Spleen (tissue), 11 donors: Measurements from ENCODE around the gene S1PR2. TPM values are rescaled to one million over a fixed set of nuclear protein-coding genes. Genes with fewer than 3 reads are reported as not detected.

ENCODE experiments used
- DNase-seq: peaks from one replicate; pipeline ENCODE4 v3.0.0-alpha.2; 2020
- H3K27ac ChIP-seq, 8 donors: fragments of 200-600 bp; sonication (generic) in 7 of 8; 1 replicate in 4 of 8; 2 replicates in 4 of 8; pipeline versions ENCODE4 v1.5.0 to v1.8.0; 2016 to 2021; ENCODE audit warnings: inconsistent platforms in 4 of 8, mild to moderate bottlenecking in 4 of 8, moderate library complexity in 1 of 8
- H3K27me3 ChIP-seq, 7 donors: fragments of 200-600 bp; sonication (generic) in 6 of 7; replicated peaks in 1 of 7; 1 replicate in 4 of 7; 2 replicates in 3 of 7; pipeline versions ENCODE4 v1.5.0 to v1.8.0; 2016 to 2021; ENCODE audit warnings: inconsistent platforms in 3 of 7, mild to moderate bottlenecking in 1 of 7
- H3K36me3 ChIP-seq, 6 donors: fragments of 200-600 bp; sonication (generic) in 5 of 6; 1 replicate in 4 of 6; 2 replicates in 2 of 6; pipeline versions ENCODE4 v1.5.0 to v1.8.0; 2016 to 2021; ENCODE audit warnings: inconsistent platforms in 2 of 6
- H3K4me1 ChIP-seq, 6 donors: fragments of 200-600 bp; sonication (generic) in 5 of 6; 1 replicate in 3 of 6; 2 replicates in 3 of 6; pipeline versions ENCODE4 v1.5.0 to v1.8.0; 2016 to 2021; ENCODE audit warnings: inconsistent platforms in 3 of 6
- H3K4me3 ChIP-seq, 8 donors: fragments of 200-600 bp; sonication (generic) in 7 of 8; 1 replicate in 4 of 8; 2 replicates in 4 of 8; pipeline versions ENCODE4 v1.5.0 to v1.8.0; 2016 to 2021; ENCODE audit warnings: inconsistent platforms in 4 of 8, mild to moderate bottlenecking in 4 of 8, moderate library complexity in 2 of 8
- H3K9me3 ChIP-seq, 8 donors: fragments of 200-600 bp; sonication (generic) in 7 of 8; 1 replicate in 4 of 8; 2 replicates in 4 of 8; pipeline versions ENCODE4 v1.5.0 to v1.8.0; 2016 to 2021; ENCODE audit warnings: inconsistent platforms in 4 of 8
- POLR2A ChIP-seq, 3 donors: fragments of 450-650 bp; IDR thresholded peaks; one replicate each; pipeline ENCODE4 v1.5.1; 2017; ENCODE audit warnings: antibody characterized with exemption in 3 of 3, mild to moderate bottlenecking in 1 of 3
- POLR2AphosphoS5 ChIP-seq, 3 donors: sonication (generic); formaldehyde crosslinking; IDR thresholded peaks; one replicate each; pipeline ENCODE4 v1.5.1; 2017; ENCODE audit warnings: antibody characterized with exemption in 3 of 3
- WGBS, 5 donors: extraction: QIAGEN DNeasy Blood & Tissue Kit in 3 of 5; methylation state at CpG; one replicate each; pipeline versions ENCODE4 v1.1.5 to v1.1.7; 2013 to 2018; 5-methylcytosine and 5-hydroxymethylcytosine counted together
- intact Hi-C: fragments of 100-400 bp; cut with DNase I; formaldehyde crosslinking; loops from one replicate; pipeline ENCODE4 v1.15.0; 2023; ENCODE audit warnings: low total_unique reads
- polyA plus RNA-seq, 3 donors: library from polyadenylated mRNA; stranded (reverse); fragments of 200-250 nt; gene quantifications; one replicate each; pipeline ENCODE4 v1.2.1, GENCODE V29; 2013
- total RNA-seq, 7 donors: library from RNA; depleted of rRNA in 3 of 7; stranded (reverse); fragments of >200 nt in 3 of 7; fragmentation: NEBNext Ultra II Directional in 4 of 7; extraction: Animal tissue kit (Norgen Biotek cat#: 25700) in 4 of 7; gene quantifications; one replicate each; pipeline versions ENCODE4 v1.1.0 to v1.2.1, GENCODE V29; 2016 to 2021
- TF ChIP-seq, protein P1 (sequence below), 11 experiments: fragments of 200-600 bp in 7 of 11; fragments of 450-650 bp in 4 of 11; sonication (generic) in 4 of 11; IDR thresholded peaks in 8 of 11; conservative IDR thresholded peaks in 3 of 11; 1 replicate in 7 of 11; 2 replicates in 4 of 11; pipeline versions ENCODE4 v1.4.0 to v1.8.0; 2016 to 2021; ENCODE audit warnings: antibody characterized with exemption in 11 of 11, inconsistent platforms in 4 of 11, mild to moderate bottlenecking in 1 of 11
- donor health status: healthy with polysubstance abuse.
- donor health status: DM: no; HTN: no; CAD: no; lungs with moderate emphysema.
- donor health status: DM: no; HTN: no; CAD: no.
- donor health status: Bipolar disorder and iron deficiency.
- donor health status: healthy.
- donor health status: DM: no; HTN: no; CAD: no.
- donor health status: DM: yes; HTN: yes; CAD: no.

Gene S1PR2
- total and polyA plus RNA-seq, 10 donors: 1.4 to 6.1 (median 3.5) TPM

DNA sequence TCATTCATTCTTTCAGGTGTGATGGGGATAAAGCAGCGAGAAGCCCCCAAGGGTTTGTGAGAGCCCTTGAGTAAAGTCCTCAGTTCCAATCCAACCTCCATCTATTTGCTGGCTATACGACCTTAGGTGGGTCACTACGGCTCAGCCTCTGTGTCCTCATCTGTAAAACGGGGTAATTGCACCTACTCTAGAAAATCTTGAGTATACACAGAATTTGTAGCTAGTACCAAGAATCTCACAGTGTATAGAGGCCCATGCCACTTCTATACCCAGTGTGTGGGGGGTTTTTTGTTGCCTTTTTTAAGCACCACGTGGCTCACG lies 36.0 kb downstream of the S1PR2 start:
- Histone ChIP-seq H3K4me3 (peak overlapping the region; percentile 87 to 99 (median 94)), H3K27ac (peak overlapping the region; percentile 79 to 92 (median 88)), H3K36me3 (peaks cover 0 to 26% (median 0%) of the 10 kb centered on the region in 6 donors), H3K27me3 (no peaks in the 10 kb centered on the region), H3K4me1 (peaks cover 17 to 76% (median 45%) of the 10 kb centered on the region in 6 donors), H3K9me3 (no peaks in the 10 kb centered on the region)
- no peak for DNase-seq
- intact Hi-C loops: loop anchor here (10.0 kb wide), 1 partner anchor 50 kb away; no protein-coding TSS in a partner anchor
- WGBS, 5 donors: 20 to 26% (median 22%) methylated on average over 6 of the region's 6 CpGs
- TF ChIP-seq, protein P1, sequence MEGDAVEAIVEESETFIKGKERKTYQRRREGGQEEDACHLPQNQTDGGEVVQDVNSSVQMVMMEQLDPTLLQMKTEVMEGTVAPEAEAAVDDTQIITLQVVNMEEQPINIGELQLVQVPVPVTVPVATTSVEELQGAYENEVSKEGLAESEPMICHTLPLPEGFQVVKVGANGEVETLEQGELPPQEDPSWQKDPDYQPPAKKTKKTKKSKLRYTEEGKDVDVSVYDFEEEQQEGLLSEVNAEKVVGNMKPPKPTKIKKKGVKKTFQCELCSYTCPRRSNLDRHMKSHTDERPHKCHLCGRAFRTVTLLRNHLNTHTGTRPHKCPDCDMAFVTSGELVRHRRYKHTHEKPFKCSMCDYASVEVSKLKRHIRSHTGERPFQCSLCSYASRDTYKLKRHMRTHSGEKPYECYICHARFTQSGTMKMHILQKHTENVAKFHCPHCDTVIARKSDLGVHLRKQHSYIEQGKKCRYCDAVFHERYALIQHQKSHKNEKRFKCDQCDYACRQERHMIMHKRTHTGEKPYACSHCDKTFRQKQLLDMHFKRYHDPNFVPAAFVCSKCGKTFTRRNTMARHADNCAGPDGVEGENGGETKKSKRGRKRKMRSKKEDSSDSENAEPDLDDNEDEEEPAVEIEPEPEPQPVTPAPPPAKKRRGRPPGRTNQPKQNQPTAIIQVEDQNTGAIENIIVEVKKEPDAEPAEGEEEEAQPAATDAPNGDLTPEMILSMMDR (IDR thresholded peaks at IDR 0.05 in 8 of 11, conservative IDR thresholded peaks at IDR 0.05 in 3 of 11): no peak
- TF ChIP-seq POLR2A (IDR thresholded peaks at IDR 0.05) (no peak), POLR2AphosphoS5 (IDR thresholded peaks at IDR 0.05) (no peak)

DNA sequence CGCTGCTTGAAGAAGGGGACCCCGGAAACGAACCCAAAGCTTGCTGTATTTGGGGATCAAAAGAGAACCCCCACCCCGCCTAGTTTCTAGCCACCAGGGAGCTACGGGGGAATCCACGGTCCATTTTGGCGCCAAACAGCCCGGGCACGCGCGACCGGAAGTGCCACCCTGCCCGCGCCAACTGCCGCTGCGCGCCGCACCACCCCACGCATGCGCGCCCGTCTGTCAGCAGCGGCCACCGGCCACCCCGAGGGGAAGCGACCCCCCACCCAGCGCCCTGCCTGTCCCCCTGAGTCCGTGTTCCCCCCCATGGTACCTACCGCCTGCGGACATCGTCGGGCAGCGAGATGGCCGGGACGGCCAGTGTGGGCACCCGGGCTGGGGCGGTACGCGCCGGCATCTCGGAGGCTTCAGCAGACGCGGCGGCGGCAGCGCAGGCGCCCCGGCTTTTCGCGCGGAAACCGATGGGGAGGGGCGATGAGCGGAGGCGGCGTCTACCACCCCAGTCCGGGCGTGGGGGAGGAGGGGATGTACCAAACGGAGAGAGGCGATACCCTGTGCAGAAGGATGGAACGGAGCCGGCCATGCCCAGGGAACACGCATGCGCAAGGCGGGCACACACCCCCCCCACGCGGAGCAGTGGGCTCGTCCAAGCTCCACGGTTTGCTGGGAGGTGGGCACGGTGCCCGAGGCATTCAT lies 36.5 kb downstream of the S1PR2 start, which contains the start of gene DNMT1:
Gene DNMT1, minus strand, starts transcription at position 454 of the 699 bp plus-strand sequence. Its CDS starts 54 bp downstream, at position 400.
- peak within 1 kb of the TSS; percentile 79 to 92 (median 88) for H3K27ac ChIP-seq
- DNase-seq: peak; percentile 98
- intact Hi-C loops: loop anchor here (10.0 kb wide), 1 partner anchor 50 kb away; no protein-coding TSS in a partner anchor

DNA sequence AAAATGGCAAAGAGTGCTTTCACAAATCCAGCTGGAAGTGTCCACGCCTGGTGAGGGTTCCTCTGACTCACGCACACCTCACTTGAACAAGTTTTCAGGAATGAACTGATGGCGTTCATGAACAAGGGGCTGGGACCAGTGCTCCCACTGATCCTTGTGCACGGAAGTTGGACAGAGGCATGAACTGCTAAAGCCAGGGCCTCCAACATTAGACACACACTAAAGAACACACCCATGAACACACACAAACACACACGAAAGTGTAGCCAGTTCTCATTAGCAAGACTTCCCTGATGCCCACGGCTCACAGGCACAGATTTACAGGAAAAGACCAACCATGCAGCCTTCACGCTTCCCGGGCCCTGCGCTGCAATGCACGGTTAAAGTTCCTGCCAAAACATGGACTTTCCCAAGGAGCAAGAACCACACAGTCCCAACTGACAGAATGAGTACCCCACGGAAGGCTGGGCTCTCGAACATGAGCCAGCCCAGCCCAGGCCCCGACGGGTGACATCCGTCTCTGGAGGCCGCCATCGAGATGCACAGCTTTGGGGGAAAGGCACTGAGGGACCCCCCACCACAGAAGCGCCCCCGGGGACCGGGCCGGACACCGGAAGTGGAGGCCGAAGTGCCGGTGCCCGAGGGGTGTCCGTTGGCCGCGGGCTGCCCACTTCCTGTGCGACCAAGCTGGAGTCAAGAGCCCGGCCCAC lies 37.2 kb downstream of the S1PR2 start:
- Histone ChIP-seq H3K9me3 (no peaks in the 10 kb centered on the region), H3K4me1 (peaks cover 17 to 75% (median 42%) of the 10 kb centered on the region in 6 donors), H3K4me3 (peak overlapping the region; percentile 87 to 99 (median 94)), H3K27me3 (no peaks in the 10 kb centered on the region), H3K27ac (peak overlapping the region; percentile 79 to 92 (median 88)), H3K36me3 (peaks cover 0 to 37% (median 0%) of the 10 kb centered on the region in 6 donors)
- TF ChIP-seq POLR2A (IDR thresholded peaks at IDR 0.05): no peak
- no peak for TF ChIP-seq POLR2AphosphoS5 (IDR thresholded peaks at IDR 0.05)
- TF ChIP-seq, protein P1 (IDR thresholded peaks at IDR 0.05 in 8 of 11, conservative IDR thresholded peaks at IDR 0.05 in 3 of 11): no peak
- peak; percentile 89 for DNase-seq
- 1 to 2% (median 1%) methylated on average over 21 to 30 of the region's 30 CpGs for WGBS, 5 donors
- intact Hi-C loops: loop anchor here (10.0 kb wide), 1 partner anchor 51 kb away; no protein-coding TSS in a partner anchor

More for the DNA sequence above, 36.5 kb downstream of the S1PR2 start, which contains the start of gene DNMT1:
- Histone ChIP-seq H3K36me3 (peaks cover 0 to 31% (median 0%) of the 10 kb centered on the region in 6 donors), H3K27me3 (no peaks in the 10 kb centered on the region), H3K4me3 (peak within 1 kb of the TSS; percentile 87 to 99 (median 94)), H3K4me1 (peaks cover 17 to 78% (median 45%) of the 10 kb centered on the region in 6 donors), H3K9me3 (no peaks in the 10 kb centered on the region)
- TF ChIP-seq, protein P1 (IDR thresholded peaks at IDR 0.05 in 8 of 11, conservative IDR thresholded peaks at IDR 0.05 in 3 of 11): peak in 1 of 11 experiments; percentile 10
- peak in 2 of 3 donors; percentile 27 to 44 for TF ChIP-seq POLR2A (IDR thresholded peaks at IDR 0.05)
- TF ChIP-seq POLR2AphosphoS5 (IDR thresholded peaks at IDR 0.05): peak; percentile 92 to 95 (median 94)
- WGBS, 5 donors: 0 to 1% (median 0%) methylated on average over 15 to 71 of the region's 71 CpGs
